ENCODE results near the gene DNAJC21.

The DNAJC21 gene

DNA sequence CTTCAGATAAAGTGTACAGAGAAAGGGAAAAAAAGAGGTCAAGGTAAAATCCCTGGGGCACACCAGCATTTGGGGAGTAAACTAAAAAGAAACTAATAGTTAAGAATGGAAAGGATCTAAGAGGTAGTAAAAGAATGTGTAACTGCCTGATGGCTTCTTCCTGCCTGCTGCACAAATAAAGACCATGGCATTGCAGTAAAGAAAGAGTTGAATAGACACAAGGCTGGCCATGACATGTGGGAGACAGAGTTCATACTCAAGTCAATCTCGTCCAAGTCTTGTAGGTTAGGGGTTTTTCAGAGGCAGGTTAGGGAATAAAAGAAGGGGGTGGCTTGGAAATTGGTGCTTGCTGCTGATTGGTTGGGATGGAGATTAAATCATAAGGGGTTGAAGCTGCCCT is 57.6 kb downstream of the DNAJC21 start:
- Histone ChIP-seq H3K27me3 (ENCODE audit: insufficient read depth, low read length) (no peaks in the 10 kb centered on the region), H3K9ac (ENCODE audit: low read depth, low read length) (no peak overlapping the region), H3K4me1 (ENCODE audit: insufficient read depth, low read length) (no peaks in the 10 kb centered on the region), H3K9me3 (ENCODE audit: insufficient read depth, low read depth, low read length) (peaks cover 19% of the 10 kb centered on the region), H3K36me3 (ENCODE audit: insufficient read depth, low read depth, low read length) (no peaks in the 10 kb centered on the region), H3K27ac (ENCODE audit: low read length) (no peak overlapping the region), H3K4me3 (ENCODE audit: low read length) (no peak overlapping the region)

DNA sequence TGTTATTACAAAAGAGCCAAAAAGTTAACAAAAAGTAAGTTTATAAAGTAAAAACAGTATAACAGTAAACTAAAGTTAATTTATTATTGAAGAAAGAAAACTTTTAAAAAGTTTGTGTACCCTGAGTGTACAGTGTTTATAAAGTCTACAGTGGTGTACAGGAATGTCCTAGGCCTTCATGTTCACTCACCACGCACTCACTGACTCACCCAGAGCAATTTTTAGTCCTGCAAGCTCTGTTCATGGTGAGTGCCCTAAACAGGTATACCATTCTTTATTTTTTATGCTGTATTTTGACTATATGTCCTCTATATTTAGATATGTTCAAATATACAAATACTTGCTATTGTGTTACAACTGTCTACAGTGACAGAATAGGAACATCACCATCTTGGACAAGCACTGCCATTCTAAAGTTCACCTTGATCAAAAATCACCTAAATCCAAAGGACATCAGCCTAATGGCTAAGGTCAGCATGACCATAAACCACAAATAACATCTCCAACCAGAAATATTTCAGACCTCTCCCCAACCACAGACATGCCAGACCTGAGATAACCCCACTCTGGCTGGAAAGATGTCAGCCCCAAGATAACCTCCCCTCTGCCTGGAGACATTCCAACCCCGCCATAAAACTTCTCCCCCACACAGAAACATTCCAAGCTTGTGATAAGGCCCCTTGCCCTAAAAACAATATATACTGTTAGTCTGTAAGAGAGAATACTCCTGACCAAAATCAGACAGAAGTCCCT is 62.3 kb downstream of the DNAJC21 start:
- H3K27me3 ChIP-seq (ENCODE audit: insufficient read depth, low read length) = no peaks in the 10 kb centered on the region
- no peak overlapping the region for H3K4me3 ChIP-seq (ENCODE audit: low read length)
- no peak overlapping the region for H3K9ac ChIP-seq (ENCODE audit: low read depth, low read length)
- H3K4me1 ChIP-seq (ENCODE audit: insufficient read depth, low read length) = no peaks in the 10 kb centered on the region
- no peak overlapping the region for H3K27ac ChIP-seq (ENCODE audit: low read length)
- peaks cover 2% of the 10 kb centered on the region; the same call in 1 of the 2 replicates for H3K9me3 ChIP-seq (ENCODE audit: insufficient read depth, low read depth, low read length)
- H3K36me3 ChIP-seq (ENCODE audit: insufficient read depth, low read depth, low read length) = no peaks in the 10 kb centered on the region

DNA sequence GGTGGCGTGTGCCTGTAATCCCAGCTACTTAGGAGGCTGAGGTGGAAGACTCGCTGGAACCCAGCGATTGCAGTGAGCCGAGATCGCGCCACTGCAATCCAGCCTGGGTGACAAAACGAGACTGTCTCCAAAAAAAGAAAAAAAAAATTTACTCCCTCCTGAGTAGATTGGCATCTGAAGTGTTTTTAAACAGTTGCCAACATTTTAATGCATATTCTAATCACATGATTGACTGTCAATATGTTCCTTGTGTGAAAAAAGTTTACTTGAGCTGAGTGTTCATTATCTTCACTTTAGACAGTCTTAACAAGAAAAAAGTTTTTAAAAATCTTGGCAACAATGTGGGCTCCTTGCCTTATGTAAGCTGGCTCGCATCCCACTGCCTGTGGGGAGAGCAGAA is 64.6 kb downstream of the DNAJC21 start:
- Histone ChIP-seq H3K27me3 (ENCODE audit: insufficient read depth, low read length) (no peaks in the 10 kb centered on the region), H3K27ac (ENCODE audit: low read length) (no peak overlapping the region), H3K4me3 (ENCODE audit: low read length) (no peak overlapping the region), H3K4me1 (ENCODE audit: insufficient read depth, low read length) (no peaks in the 10 kb centered on the region), H3K36me3 (ENCODE audit: insufficient read depth, low read depth, low read length) (no peaks in the 10 kb centered on the region), H3K9me3 (ENCODE audit: insufficient read depth, low read depth, low read length) (no peaks in the 10 kb centered on the region), H3K9ac (ENCODE audit: low read depth, low read length) (no peak overlapping the region)

- Histone ChIP-seq H3K9me3 (ENCODE audit: insufficient read depth, low read depth, low read length) (no peaks in the 10 kb centered on the region), H3K27me3 (ENCODE audit: insufficient read depth, low read length) (no peaks in the 10 kb centered on the region), H3K27ac (ENCODE audit: low read length) (no peak overlapping the region), H3K36me3 (ENCODE audit: insufficient read depth, low read depth, low read length) (no peaks in the 10 kb centered on the region), H3K4me3 (ENCODE audit: low read length) (no peak overlapping the region), H3K9ac (ENCODE audit: low read depth, low read length) (no peak overlapping the region), H3K4me1 (ENCODE audit: insufficient read depth, low read length) (no peaks in the 10 kb centered on the region)
Measured at GRCh38 chr5:34996261-34996660, 66.9 kb downstream of the DNAJC21 start.

GRCh38 chr5:34998058-34998789 is 68.9 kb downstream of the DNAJC21 start:
- Histone ChIP-seq H3K9ac (ENCODE audit: low read depth, low read length) (no peak overlapping the region), H3K36me3 (ENCODE audit: insufficient read depth, low read depth, low read length) (no peaks in the 10 kb centered on the region), H3K27ac (ENCODE audit: low read length) (no peak overlapping the region), H3K27me3 (ENCODE audit: insufficient read depth, low read length) (no peaks in the 10 kb centered on the region), H3K9me3 (ENCODE audit: insufficient read depth, low read depth, low read length) (no peaks in the 10 kb centered on the region), H3K4me1 (ENCODE audit: insufficient read depth, low read length) (no peaks in the 10 kb centered on the region), H3K4me3 (ENCODE audit: low read length) (no peak overlapping the region)

DNA sequence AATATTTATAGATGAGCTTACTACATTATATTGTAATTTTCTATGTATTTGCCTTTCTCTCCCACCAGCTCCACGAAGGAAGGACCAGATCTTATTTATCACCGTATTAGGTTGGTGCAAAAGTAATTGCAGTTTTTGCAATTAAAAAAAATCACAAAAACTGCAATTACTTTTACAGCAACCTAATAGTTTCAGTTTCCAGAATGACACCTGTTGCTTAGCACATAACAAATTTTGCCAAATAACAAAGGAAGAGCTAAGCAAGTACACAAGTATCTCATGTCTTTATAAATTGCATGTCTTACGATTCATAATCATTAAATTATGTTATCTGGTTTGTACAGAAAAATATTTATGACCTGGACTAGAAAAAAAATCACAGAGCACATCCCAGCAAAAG is 72.5 kb downstream of the DNAJC21 start:
- H3K9me3 ChIP-seq (ENCODE audit: insufficient read depth, low read depth, low read length) = no peaks in the 10 kb centered on the region
- no peak overlapping the region for H3K27ac ChIP-seq (ENCODE audit: low read length)
- H3K9ac ChIP-seq (ENCODE audit: low read depth, low read length) = no peak overlapping the region
- H3K4me3 ChIP-seq (ENCODE audit: low read length) = no peak overlapping the region
- no peaks in the 10 kb centered on the region for H3K27me3 ChIP-seq (ENCODE audit: insufficient read depth, low read length)
- no peaks in the 10 kb centered on the region for H3K36me3 ChIP-seq (ENCODE audit: insufficient read depth, low read depth, low read length)
- peaks cover 4% of the 10 kb centered on the region; the same call in 1 of the 2 replicates for H3K4me1 ChIP-seq (ENCODE audit: insufficient read depth, low read length)

GRCh38 chr5:35002459-35002858 is 73.1 kb downstream of the DNAJC21 start:
- no peak overlapping the region for H3K27ac ChIP-seq (ENCODE audit: low read length)
- H3K36me3 ChIP-seq (ENCODE audit: insufficient read depth, low read depth, low read length) = no peaks in the 10 kb centered on the region
- no peak overlapping the region for H3K4me3 ChIP-seq (ENCODE audit: low read length)
- no peaks in the 10 kb centered on the region for H3K9me3 ChIP-seq (ENCODE audit: insufficient read depth, low read depth, low read length)
- peaks cover 4% of the 10 kb centered on the region; the same call in 1 of the 2 replicates for H3K4me1 ChIP-seq (ENCODE audit: insufficient read depth, low read length)
- no peak overlapping the region for H3K9ac ChIP-seq (ENCODE audit: low read depth, low read length)
- no peaks in the 10 kb centered on the region for H3K27me3 ChIP-seq (ENCODE audit: insufficient read depth, low read length)

- Histone ChIP-seq H3K9ac (ENCODE audit: low read depth, low read length) (no peak overlapping the region), H3K4me3 (ENCODE audit: low read length) (no peak overlapping the region), H3K36me3 (ENCODE audit: insufficient read depth, low read depth, low read length) (no peaks in the 10 kb centered on the region), H3K4me1 (ENCODE audit: insufficient read depth, low read length) (peaks cover 4% of the 10 kb centered on the region; the same call in 1 of the 2 replicates), H3K27ac (ENCODE audit: low read length) (no peak overlapping the region), H3K27me3 (ENCODE audit: insufficient read depth, low read length) (no peaks in the 10 kb centered on the region), H3K9me3 (ENCODE audit: insufficient read depth, low read depth, low read length) (no peaks in the 10 kb centered on the region)
Measured at GRCh38 chr5:35003018-35003957, 73.9 kb downstream of the DNAJC21 start.

DNA sequence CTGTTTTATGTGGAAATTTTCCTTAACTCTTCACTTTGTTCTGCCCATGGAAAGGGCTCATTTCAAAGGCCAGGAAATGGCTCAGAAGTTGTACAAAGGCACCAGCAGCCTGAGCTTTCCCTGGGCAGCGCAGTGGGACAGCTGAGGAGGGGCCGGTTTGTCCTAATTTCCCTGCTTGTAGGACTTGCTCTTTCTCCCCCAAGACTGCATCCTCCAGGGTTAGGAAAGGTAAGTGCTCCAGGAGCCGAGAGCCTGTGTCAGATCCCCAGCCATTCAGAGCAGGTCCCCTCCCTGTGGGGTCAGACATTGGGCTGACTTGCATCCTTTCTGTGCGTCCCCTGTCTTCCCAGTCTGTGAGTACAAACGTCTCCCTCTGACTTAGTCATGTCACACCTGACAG is 74.8 kb downstream of the DNAJC21 start:
- no peak overlapping the region for H3K27ac ChIP-seq (ENCODE audit: low read length)
- no peak overlapping the region for H3K9ac ChIP-seq (ENCODE audit: low read depth, low read length)

DNA sequence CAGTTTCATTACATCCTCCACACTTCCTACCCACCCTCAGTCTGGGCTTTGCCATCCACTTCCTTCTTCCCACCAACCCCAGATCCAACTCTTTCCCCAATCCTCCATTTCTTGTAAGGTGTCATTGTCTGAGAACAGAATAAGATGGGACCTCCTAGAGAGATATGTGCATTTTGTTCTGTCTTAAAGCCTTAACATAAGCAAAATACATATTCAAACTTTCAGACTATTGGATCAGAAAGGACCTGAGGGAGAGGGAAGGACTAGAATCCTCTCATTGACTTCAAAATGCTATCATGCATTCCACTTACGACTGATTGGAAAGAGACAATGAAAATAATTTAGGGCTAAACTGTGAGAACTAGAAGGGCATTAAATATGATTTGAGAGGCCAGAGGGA is 75.4 kb downstream of the DNAJC21 start:
- no peaks in the 10 kb centered on the region for H3K27me3 ChIP-seq (ENCODE audit: insufficient read depth, low read length)
- no peak overlapping the region for H3K4me3 ChIP-seq (ENCODE audit: low read length)
- no peak overlapping the region for H3K9ac ChIP-seq (ENCODE audit: low read depth, low read length)
- H3K9me3 ChIP-seq (ENCODE audit: insufficient read depth, low read depth, low read length) = no peaks in the 10 kb centered on the region
- no peak overlapping the region for H3K27ac ChIP-seq (ENCODE audit: low read length)
- peaks cover 4% of the 10 kb centered on the region; the same call in 1 of the 2 replicates for H3K4me1 ChIP-seq (ENCODE audit: insufficient read depth, low read length)
- H3K36me3 ChIP-seq (ENCODE audit: insufficient read depth, low read depth, low read length) = no peaks in the 10 kb centered on the region

More for the DNA sequence above, 74.8 kb downstream of the DNAJC21 start:
- no peaks in the 10 kb centered on the region for H3K9me3 ChIP-seq (ENCODE audit: insufficient read depth, low read depth, low read length)
- peaks cover 4% of the 10 kb centered on the region; the same call in 1 of the 2 replicates for H3K4me1 ChIP-seq (ENCODE audit: insufficient read depth, low read length)
- H3K36me3 ChIP-seq (ENCODE audit: insufficient read depth, low read depth, low read length) = no peaks in the 10 kb centered on the region
- no peaks in the 10 kb centered on the region for H3K27me3 ChIP-seq (ENCODE audit: insufficient read depth, low read length)
- H3K4me3 ChIP-seq (ENCODE audit: low read length) = no peak overlapping the region

Measured in iPS-20b (cell line).